ENCODE measurements around the gene OSER1.

Gene OSER1

GRCh38 chr20:44172572-44172950, 38.0 kb downstream of the OSER1 start:
- DNase-seq = no peak

DNA sequence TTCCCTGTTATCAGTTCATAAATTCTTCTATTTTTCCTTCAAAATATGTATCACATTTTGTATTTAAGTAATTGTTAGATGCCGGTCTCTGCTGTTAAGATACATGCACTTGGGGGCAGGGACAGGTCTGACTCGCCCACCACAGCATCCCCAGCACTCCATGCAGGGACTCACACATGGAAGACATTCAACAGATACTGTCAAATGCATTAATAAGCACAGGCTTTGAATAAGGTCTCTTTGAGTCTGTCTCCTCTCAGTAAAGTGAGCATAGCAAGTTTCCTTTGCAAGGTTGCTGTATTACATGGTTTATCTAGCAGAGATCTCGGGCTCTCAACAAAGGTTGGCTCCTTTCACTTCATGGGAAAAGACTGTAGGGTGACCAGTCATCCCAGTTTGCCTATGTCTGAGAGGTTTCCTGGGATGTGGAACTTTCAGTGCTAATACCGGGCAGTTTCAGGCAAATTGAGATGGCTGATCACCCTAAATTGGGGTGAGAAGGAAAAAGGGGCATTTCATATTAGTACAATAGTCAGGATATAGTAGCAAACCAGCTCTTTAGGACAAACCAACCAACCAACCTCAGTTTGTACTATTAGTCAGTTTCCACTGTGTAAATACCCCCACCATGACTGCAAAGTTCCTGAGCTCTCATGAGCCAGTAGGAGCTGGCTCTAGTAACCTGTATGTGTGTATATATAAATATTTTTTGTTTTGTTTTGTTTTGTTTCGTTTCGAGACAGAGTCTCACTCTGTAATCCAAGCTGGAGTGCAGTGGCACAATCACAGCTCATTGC, 38.6 kb downstream of the OSER1 start:
- DNase-seq = no peak

- DNase-seq = no peak
These were observed 39.7 kb downstream of the OSER1 start for GRCh38 chr20:44170816-44171410.

GRCh38 chr20:44167736-44168135, 42.8 kb downstream of the OSER1 start:
- DNase-seq = no peak

GRCh38 chr20:44166477-44166876, 44.1 kb downstream of the OSER1 start:
- DNase-seq = no peak

- no peak for DNase-seq
These were observed 44.6 kb downstream of the OSER1 start for GRCh38 chr20:44166008-44166407.

GRCh38 chr20:44160133-44160532, 50.4 kb downstream of the OSER1 start:
- no peak for DNase-seq

DNA sequence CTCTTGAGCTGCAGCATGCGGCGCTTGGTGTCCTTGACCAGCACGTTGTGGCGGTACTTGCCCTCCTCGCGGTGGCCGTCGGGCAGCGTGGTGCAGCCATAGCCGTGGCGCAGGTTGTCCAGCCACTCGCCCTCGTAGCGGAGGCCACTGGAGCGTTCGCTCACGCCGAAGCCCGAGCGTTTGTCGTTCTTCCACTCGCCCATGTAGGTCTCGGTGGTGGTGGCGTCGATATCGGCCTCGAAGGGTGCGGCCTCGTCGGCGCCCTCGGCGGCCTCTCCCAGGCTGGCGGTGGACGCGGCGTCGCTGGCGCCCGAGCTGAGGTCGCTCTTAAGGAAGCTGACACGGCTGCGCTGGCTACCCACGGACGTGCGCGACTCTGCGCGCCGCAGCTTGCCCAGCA, 50.9 kb downstream of the OSER1 start:
- DNase-seq = no peak

DNA sequence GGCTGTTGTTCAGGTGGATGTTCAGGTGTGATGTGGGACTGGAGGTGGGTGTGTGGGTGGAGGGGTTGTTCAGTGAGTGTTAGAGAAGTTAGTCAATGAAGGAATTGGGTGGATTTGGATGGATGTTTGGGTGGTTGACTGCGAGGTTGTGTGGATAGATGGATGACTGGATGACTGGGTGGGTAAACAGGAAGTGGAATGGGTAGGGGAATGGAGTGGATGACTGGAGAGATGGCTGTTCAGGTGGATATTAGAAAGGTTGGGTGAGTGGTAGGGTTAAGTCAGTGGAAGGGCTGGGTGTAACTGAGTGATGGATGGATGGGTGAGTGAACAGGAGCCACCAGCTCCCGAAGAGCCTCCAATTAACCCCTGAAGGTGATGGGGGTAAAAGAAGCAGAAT, 51.4 kb downstream of the OSER1 start:
- DNase-seq = no peak

DNA sequence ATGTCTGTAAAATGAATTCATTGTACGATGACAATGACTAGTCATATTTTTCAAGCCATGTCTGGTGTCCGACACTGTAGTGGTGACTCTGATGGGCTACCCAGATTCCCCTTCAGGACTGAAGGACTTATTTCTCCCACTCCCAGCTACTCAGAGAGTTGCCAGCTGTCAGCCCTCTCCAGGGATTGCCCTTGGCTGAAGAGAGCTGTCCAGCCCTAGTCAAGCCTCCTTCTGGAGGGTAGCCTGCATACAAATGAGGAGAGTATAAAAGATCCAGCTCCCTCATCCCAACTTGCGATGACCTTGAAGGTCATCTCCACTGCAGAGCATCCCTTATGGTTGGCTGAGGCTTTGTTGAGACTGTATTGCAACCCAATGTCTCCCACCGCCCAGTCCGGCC, 53.5 kb downstream of the OSER1 start:
- no peak for DNase-seq

DNA sequence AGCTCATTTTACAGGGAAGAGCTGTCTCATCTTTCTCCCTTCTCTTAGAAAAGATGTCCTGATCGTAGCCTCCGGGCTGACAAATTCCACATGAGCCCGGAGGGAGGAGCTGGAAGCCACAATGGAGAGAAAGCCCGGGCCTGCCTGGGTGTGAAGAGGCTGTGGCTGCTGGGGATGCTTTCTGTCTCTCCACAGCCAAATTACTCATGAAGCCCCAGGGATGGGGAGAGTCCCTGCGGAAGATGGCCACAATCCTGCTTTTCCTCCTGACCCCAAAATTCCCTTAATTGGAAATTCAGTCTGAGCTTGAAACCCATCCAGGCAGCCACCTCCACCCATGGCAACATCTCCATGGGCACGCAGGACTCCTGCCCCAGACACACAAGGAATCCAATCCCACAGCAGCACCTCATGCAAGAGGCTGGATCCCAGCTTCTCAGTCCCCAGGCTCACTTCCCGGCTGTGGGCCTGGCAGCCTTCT, 56.0 kb downstream of the OSER1 start:
- peak; percentile 56 for DNase-seq

DNA sequence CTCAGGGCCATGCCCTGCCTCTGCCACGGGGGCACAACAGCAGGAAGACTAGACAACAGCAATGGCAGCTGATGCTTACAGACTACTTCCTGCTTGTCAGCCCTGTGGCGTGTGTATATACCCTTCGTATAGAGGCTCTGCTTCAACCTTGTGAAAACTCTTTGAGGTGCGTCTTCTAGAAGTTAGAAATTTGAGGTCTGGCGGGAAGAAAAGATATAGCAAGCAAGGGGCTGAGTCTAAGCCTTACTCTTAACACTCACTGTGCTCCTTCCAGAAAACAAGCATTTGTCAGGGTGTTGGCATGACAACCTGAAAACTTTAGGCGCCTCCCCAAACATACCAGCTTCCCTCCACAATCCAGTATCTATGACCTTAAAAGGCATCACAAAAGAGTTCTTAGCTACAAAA, 56.9 kb downstream of the OSER1 start:
- no peak for DNase-seq

- DNase-seq = no peak
These were observed 58.8 kb downstream of the OSER1 start for GRCh38 chr20:44151621-44152416.

DNA sequence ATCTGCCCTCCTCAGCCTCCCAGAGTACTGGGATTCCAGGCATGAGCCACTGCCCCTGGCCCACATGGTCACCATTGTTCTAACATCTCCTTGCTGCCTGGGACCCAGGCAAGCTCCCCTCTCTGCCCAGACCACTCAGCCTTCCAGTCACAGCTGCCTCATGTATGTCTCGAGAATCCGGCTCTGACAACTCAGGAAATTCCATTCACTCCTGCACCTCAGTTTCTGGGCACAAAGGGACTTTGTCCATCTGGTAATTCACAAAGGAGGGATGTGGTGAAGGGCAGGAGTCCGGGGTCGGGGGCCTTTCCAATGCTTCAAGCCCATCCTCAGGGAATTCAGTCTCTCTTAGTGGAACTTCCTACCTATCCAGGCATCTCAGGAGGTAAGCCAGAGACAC, 64.3 kb downstream of the OSER1 start:
- no peak for DNase-seq
